CD4-positive, alpha-beta T cell treated with Interleukin-4 for 1 hour (primary cell): ENCODE measurements around the gene ATG10.
"Not testable (repeated sequence)": the region's sequence is repeated elsewhere in the genome, so short reads cannot be mapped to it uniquely, and the experiment has no call there.

Experiments used
- DNase-seq, 2 donors: peaks; one replicate each; pipeline ENCODE4 v3.0.0-alpha.2; 2020 to 2022

Gene ATG10

GRCh38 chr5:81983148-81983547, 11.3 kb downstream of the ATG10 start:
- not testable (repeated sequence) for DNase-seq

DNA sequence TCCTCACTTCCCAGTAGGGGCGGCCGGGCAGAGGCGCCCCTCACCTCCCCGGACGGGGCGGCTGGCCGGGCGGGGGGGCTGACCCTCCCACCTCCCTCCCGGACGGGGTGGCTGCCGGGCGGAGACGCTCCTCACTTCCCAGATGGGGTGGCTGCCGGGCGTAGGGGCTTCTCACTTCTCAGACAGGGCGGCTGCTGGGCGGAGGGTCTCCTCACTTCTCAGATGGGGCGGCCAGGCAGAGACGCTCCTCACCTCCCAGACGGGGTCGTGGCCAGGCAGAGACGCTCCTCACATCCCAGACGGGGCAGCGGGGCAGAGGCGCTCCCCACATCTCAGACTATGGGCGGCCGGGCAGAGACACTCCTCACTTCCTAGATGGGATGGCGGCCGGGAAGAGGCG, 11.7 kb downstream of the ATG10 start:
- DNase-seq, result not testable (repeated sequence)

GRCh38 chr5:81986126-81986525, 14.3 kb downstream of the ATG10 start:
- no peak for DNase-seq

- no peak for DNase-seq
Observed at GRCh38 chr5:81989204-81989603, 17.4 kb downstream of the ATG10 start.

- DNase-seq, result no peak
Observed at GRCh38 chr5:81994679-81995078, 22.9 kb downstream of the ATG10 start.

- no peak for DNase-seq
Observed at GRCh38 chr5:81995407-81995806, 23.6 kb downstream of the ATG10 start.

GRCh38 chr5:82004511-82004910, 32.7 kb downstream of the ATG10 start:
- no peak for DNase-seq

- DNase-seq, result not testable (repeated sequence)
Observed at GRCh38 chr5:82009869-82010268, 38.0 kb downstream of the ATG10 start.

DNA sequence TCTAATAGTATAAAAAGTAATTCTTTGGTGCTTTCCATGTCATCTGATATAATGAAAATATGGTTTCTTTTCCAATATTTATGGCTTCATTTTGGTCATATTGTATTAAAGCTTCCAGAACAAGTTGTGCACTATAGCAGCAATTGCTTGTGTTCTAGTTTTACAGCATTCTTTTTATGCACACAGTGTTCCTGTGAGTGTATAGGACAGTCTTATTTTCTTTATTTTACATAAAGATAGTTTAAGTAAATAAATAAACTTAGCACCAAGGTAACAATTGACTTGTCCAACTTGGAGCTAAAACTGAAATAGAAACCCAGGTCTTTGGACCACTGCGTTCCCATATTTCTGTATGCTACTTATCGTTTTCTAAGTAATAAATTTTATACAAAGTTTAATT, 38.9 kb downstream of the ATG10 start:
- no peak for DNase-seq

- no peak for DNase-seq
Observed at GRCh38 chr5:82011761-82012160, 39.9 kb downstream of the ATG10 start.

GRCh38 chr5:82014644-82015043, 42.8 kb downstream of the ATG10 start:
- not testable (repeated sequence) for DNase-seq

GRCh38 chr5:82018462-82018861, 46.6 kb downstream of the ATG10 start:
- DNase-seq, result no peak

DNA sequence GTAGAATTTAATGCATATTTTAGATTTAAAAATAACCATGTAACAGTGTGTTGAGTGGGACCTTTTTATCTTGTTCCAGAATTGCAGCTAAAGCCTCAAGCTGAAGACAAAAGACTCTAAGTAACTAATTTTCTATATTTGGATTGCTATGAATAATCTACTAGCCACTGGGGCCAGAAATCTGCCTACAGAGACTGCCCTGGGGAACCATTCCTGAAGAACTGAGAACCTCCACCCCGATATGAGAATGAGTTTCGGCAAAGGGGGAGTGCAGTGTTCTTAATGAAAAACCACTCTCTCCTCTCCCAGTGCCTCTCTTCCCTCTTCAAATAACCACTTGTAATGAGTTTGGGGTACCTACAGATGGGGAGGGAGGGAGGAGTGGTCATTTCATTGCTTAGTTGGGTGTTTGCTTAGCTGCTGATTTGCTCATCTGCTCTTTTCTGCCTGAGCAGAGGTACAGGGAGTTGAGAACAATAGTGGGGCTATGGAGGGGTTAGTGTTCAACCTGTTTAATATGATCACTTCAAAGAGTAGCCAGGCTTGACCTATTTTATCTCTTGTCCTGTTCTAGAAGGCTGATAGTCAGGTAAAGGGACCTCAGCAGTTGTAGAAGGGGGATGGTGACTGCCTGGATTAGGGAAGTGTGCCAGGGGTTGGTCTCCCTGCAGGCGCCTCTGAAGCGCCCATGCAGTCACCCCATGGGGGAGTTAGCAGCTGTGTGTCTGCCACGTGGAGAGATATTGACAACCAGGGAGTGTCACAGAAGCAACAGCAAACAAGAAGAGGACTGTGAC, 47.7 kb downstream of the ATG10 start:
- no peak for DNase-seq

- DNase-seq, result no peak
Observed at GRCh38 chr5:82022499-82022898, 50.7 kb downstream of the ATG10 start.

DNA sequence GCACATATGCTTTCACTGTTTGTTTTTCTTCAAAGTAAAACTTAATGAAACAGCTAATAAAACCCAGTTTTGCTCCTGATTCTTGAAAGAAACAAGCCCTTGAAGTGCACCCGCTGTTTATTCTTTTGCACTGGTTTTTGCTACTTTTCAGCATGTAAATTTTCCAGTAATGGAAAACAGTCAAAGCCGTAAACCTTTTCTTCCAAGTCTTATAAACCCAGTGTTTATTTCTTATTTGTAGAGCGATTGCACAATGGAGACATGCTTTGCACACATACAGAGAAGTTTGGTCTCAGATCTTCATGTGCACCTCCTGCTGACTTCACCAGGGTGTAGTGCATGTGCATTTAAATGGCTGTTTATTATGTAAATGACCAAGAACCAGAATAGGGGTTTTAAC, 51.8 kb downstream of the ATG10 start:
- DNase-seq, result no peak

DNA sequence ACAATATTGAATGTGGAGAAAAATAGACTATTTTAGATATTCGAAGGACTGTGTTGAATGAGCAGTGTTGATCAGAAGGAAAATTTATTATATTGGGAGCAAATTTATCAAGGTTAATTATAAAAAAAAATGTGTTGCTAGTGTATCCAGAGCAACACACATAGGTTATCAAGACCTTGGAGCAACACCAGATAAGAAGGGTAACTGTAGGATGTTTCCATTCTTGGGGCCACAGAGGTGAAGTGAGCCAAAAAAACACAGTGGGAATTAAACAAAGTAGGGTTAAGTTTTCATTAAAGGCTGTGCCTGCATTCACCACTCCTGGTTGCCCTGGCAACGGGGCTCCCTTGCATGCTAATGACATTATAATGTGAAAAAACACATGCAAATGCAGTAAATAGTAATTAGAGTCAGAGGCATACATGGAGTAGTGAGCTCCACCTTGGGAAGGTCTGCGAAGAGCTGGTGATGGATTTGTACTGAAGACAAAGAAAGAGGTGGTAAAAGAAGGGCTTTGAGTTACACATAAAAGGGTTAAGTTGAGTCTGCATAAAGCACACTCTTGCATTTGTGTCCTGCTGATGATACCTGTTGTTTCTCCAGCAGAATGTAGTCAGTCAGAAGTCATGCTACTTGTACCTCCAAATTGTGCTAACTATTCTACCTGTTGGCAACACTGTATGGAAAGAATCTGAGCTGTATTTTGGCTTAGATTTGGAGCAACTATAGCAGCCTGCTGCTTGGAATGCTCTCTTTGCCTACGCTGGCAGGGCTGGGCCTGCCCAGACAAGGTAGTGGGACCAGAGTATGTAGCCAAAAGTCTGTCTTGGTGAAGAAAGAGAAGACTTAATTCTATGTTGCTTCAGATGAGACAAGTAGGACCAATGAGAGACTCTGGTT, 59.6 kb downstream of the ATG10 start:
- no peak for DNase-seq

- not testable (repeated sequence) for DNase-seq
Observed at GRCh38 chr5:82042894-82043293, 71.1 kb downstream of the ATG10 start.

- DNase-seq, result peak; percentile 7 to 45
Observed at GRCh38 chr5:82044010-82044409, 72.2 kb downstream of the ATG10 start.

- DNase-seq, result no peak
Observed at GRCh38 chr5:82045554-82046275, 73.9 kb downstream of the ATG10 start.

DNA sequence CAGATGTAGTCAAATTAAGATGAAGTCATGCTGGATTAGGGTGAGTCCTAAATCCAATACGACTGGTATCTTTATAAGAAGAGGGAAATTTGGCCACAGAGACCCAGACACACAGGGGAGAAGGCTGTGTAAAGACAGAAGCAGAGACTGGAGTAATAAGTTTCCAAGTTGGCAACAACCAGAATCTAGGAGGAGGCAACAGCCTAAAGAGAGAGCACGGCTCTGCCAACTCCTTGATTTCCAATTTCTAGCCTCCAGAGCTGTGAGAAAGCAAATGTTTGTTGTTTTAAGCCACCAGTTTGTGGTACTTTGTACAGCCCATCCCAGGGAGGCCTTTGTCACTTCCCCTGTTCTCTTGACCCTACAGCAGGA, 74.4 kb downstream of the ATG10 start:
- DNase-seq, result no peak

DNA sequence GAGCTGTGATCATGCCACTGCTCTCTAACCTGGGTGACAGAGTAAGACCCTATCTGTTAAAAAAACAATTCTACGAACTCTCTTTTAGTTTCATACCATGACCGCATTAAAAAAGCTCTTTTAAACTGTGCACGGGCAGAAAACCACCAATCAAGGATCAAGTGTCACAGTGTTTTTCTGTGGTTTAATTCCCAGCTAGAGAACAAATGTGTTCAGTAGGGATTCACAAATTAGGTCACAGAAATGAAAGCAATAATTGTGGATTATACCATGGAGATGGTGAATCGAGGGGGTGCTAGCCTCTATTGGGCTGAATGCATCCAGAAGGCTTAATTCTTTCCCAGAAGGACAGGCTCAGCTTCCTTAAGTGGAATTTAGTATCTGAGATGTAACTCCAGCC, 79.1 kb downstream of the ATG10 start:
- DNase-seq, result no peak

DNA sequence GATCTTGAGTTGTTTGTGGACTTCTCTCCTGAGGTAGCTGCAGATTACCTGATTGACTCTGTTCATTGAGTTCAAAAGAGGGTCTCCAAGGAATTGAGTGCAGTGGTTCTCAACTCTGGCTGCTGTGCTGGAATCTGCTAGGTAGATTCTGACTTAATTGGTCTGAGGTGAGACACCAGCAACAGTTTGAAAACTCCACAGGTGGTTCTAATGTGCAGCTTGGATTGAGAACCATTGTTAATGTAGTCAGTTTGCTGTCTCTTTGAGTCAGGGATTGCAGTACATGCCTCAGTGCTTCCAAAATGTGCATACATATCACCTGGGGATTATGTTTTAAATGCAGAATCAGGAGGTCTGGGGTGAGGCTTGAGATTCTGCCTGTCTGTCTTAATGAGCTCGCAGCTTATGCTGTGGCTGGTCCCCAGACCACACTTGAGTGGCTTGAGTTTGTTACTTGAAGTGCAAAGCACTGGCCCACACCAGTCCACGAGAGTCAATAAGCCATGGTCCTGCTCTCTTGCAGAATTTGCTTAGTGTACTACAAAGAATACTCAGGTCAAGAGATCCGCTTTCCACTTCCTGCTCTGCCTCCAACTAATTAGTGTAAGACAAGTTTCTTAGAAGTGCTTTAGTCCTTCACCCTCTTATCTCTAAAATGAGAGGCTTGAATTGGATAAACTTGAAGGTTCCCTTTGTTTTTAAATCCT, 82.3 kb downstream of the ATG10 start:
- no peak for DNase-seq

- no peak for DNase-seq
Observed at GRCh38 chr5:82057051-82057450, 85.2 kb downstream of the ATG10 start.
